NT2/D1 (cell line): ENCODE measurements around the gene DCLK1.

Experiments used
- SUZ12 ChIP-seq: IDR thresholded peaks from 2 replicates; pipeline ENCODE4 v1.6.1; 2011; ENCODE audit not compliant: insufficient read length, insufficient read depth; ENCODE audit errors: extremely low read depth
- YY1 ChIP-seq: IDR thresholded peaks from 2 replicates; pipeline ENCODE4 v1.6.1; 2011; ENCODE audit not compliant: insufficient read length, insufficient read depth
- ZNF274 ChIP-seq: IDR thresholded peaks from 2 replicates; pipeline ENCODE4 v1.6.1; 2011; ENCODE audit warnings: mild to moderate bottlenecking, low read depth, low read length

- TF ChIP-seq SUZ12, result no peak
- no peak for TF ChIP-seq YY1
- no peak for TF ChIP-seq ZNF274
These were observed 177.5 kb downstream of the DCLK1 start for GRCh38 chr13:35953537-35954206.
